Amniotic stem cell (primary cell): ENCODE measurements around the gene TEX55.
"Not testable (repeated sequence)": the region's sequence is repeated elsewhere in the genome, so short reads cannot be mapped to it uniquely, and the experiment has no call there.

ENCODE experiments used
- DNase-seq: peaks from one replicate; lab custom pipeline; 2025; lab: John Stamatoyannopoulos, UW

Gene TEX55

DNA sequence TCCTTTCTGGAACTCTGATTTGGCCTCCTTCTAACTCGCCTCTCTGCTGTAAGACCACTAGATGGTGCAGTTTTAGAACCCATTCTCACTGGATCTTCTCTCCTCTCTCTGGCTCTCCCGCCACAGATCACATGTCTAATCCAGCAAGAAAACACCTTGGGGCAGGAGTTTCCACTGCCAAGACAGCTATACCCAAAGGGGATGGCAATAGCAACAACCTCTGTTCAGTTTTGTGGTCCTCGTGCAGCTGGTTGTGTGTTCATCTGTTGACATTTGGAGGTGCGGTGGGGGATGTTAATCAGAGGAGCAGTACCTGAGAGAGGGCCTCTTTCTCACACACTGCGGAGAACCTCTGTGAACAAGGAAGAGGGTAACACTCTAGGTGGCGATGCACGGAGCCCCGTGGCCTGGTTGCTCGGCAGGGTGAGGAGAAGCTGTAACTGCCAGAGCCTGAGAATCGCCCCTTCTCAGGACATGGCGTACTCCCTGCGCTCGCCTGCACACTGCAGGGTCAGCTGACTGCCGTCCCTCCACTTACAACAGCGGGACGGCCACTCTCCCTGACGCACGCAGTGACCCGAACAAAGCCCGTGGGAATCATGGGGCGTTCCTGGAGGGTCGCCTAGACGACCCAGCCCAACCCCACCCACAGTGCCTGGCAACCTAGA lies at the start of gene TEX55:
Gene TEX55 (plus strand): TSS at position 666 of the 668 bp plus-strand sequence. CDS start 25 bp downstream, outside the sequence.
- DNase-seq, result no peak

DNA sequence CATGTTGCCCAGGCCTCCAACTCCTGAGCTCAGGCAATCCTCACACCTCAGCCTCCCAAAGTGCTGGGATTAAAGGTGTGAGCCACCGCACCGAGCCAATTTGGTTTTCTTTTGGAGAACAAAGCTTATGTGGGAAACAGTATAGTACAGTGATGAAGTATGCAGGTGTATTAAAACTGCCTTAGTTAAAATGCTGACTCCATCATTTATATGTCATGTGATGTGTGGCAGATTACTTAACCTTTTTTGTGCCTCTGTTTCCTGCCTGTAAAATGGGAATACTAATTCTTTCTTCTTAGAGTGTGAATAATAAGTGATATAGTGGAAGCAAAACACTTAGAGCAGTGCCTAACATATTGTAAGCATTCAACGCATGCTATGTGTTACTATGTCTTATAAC lies 48.0 kb upstream of the TEX55 start:
- DNase-seq, result no peak

DNA sequence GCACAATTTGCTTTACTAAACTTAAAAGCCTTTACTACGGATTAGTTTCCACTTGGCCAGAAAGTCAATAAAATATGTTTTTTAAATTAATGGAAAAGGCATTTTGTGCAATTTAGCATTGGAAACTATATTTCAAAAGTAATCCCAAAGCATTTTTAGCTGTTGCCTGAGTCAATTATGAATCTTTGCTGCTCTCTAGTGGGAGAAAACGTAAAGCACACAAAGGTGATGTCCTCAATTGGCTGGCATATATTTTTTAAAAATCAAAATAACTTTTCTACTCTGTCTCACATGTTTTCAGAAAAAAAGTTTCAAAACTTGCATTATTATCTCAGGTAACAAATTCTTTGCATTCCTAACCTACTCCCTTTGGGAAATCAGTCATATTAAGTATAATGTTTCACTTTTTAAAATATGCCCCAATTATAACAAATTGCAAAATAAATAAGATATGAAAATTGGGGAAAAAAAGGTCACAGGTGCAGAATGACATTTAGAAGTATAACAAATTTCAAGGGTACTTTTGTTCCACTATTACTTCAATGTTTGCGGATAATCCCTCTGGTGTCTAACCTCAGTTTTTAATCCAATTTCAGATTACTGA lies 47.2 kb upstream of the TEX55 start:
- no peak for DNase-seq

DNA sequence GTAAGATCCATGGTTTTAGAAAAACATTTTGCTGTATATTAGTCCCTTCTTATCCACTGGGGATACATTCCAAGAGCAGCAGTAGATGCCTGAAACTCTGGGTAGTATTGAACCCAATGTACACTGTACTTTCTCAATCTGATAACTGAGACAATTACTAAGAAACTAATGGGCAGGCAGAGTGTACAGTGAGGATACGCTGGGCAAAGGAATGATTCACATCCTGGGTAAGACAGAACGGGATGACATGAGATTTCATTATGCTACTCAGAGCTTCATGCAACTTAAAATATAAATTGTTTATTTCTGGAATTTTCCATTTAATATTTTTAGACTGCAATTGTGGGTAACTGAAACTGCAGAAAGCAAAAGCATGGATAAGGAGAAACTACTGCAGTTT lies 46.2 kb upstream of the TEX55 start:
- DNase-seq, result no peak

DNA sequence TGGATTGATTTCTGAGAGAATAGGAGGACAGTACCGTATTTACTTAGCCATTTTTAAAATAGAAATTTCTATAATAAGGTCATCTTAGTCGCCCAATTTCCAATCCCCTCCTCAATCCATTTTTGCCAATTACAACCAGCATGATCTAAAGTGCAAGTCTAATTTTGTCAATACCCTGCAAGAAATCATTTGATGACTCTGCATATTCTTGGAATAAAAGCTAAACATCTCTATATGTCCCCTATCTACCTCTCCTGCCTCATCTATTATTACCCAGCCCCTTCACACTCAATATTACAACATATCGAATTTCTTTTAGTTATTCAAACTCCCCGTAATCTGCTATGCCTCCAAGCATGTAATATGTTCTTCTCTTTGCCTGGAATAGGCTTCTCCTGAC lies 41.9 kb upstream of the TEX55 start:
- no peak for DNase-seq

DNA sequence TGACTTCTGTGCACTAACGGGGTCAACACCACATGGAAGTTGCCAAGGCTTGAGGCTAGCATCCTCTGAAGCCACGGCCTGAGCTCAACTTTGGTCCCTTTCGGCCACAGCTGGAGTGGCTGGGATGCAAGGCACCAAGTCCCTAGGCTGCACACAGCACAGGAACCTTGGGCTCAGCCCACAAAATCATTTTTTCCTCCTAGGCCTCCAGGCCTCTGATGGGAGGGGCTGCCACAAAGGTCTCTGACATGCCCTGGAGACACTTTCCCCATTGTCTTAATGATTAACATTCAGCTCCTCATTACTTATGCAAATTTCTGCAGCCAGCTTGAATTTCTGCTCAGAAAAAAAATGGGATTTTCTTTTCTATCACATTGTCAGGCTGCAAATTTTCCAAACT lies 27.6 kb upstream of the TEX55 start:
- DNase-seq, result not testable (repeated sequence)

DNA sequence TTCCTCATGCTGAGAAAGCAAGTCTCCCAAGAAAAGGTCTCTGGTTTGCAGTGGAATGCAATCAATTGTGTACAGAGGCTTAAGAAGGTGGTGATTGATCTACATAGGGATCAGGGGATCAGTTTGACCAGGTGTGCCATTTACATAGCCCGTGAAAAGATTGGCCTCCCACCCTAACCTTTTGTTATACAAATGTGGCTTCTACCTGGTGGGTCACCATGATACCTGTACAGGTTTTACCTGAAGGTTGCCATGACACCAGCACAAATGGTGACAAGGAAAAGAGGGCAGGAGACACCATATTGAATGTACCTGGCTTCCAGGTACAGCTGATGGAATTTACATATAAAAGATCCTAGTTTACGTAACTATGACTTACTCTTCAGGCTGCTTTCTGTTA lies 25.5 kb upstream of the TEX55 start:
- DNase-seq, result no peak

DNA sequence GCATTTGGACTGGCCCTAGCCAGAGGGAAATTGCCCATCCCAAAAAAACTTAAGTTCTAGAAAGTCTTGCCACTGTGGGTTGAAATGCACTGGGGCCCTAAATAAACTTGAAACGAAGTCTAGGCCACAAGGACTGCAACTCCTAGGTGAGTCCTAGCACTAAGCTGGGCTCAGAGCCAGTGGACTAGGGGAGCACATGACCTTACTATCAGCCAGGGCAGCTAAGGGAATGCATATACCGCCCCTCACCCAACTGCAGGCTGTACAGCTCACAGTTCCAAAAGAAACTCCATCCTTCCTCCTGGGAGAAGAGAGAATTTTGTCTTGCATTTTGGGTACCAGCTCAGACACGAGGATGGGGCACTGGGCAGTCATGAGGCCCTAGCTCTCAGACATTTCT lies 23.6 kb upstream of the TEX55 start:
- DNase-seq, result no peak

DNA sequence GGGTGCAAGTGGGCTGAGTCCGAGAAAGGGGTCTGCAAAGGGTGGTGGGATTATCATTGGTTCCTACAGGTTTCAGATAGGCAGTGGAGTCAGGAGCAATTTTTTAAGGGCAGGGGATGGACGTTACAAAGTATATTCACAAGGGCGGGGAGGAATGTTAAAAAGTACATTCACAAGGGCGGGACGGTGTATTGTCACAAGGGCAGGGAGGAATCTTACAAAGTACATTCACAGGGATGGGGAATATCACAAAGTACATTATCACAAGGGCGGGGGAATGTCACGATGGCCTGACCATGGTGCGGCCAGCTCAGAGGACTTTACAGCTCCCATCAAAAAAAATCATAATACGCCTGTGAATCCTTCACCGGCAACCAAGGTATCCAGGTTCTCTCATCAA lies 20.6 kb upstream of the TEX55 start:
- DNase-seq, result no peak

DNA sequence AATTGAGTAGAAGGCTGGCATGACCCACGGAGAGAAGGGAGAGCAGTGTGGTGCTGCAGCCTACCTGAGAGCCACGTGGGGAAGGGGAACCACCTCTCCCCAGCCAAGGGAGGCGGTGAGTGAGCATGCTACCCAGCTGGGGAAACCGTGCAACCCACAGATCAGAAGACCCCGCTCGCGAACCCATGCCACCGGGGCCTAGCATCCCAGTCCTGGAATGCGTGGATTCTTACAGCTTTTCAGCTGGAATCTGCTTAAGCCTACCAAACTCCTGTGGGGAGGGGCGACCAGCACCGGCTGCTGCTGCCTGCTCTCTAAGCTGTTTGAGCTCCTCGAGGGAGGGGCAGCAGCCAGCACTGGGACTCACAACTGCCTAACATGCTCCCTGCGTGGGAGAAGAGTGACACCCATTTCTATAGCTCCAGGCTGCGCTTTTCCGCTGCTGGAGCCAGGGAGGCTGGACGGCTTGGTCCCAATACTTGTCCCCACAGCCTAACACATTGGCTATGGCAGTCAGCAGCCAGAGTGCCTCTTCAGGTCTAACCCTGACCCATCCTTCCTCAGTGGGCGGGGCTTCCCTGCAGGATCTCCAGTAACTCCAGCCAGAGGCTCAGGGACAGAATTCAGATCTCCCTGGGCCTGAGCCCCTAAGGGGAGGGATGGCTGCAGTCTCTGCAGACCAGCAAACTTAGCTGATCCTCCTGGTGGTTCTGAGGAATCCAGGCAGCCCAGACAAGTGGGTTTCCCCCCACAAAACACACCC lies 20.0 kb upstream of the TEX55 start:
- DNase-seq, result no peak

DNA sequence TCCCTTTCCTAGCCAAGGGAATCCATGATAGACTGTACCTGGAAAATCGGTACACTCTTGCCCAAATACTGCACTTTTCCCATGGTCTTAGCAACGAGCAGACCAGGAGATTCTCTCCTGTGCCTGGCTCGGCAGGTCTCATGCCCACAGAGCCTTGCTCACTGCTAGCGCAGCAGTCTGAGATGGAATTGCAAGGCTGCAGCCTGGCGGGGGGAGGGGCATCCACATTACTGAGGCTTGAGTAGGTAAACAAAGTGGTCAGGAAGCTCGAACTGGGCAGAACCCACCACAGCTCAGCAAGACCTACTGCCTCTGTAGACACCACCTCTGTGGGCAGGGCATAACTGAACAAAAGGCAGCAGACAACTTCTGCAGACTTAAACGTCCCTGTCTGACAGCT lies 15.7 kb upstream of the TEX55 start:
- not testable (repeated sequence) for DNase-seq

DNA sequence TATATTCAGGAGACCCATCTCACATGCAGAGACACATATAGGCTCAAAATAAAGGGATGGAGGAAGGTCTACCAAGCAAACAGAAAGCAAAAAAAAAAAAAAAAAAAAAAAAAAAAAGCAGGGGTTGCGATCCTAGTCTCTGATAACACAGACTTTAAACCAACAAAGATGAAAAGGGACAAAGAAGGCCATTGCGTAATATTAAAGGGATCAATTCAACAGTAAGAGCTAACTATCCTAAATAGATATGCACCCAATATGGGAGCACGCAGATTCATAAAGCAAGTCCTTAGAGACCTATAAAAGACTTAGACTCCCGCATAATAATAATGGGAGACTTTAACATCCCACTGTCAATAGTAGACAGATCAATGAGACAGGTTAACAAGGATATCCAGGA lies 13.7 kb upstream of the TEX55 start:
- DNase-seq, result not testable (repeated sequence)

DNA sequence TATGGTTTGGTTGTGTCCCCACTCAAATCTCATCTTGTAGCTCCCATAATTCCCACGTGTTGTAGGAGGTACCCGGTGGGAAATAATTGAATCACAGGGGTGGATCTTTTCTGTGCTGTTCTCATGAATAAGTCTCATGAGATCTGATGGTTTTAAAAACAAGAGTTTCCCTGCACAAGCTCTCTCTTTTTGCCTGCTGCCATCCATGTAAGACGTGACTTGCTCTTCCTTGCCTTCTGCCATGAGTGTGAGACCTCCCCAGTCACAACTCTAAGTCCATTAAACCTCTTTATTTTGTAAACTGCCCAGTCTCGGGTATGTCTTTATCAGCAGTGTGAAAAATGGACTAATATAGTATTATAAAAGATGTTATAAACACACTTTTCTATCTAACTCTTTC lies 6.6 kb upstream of the TEX55 start:
- DNase-seq, result not testable (repeated sequence)

DNA sequence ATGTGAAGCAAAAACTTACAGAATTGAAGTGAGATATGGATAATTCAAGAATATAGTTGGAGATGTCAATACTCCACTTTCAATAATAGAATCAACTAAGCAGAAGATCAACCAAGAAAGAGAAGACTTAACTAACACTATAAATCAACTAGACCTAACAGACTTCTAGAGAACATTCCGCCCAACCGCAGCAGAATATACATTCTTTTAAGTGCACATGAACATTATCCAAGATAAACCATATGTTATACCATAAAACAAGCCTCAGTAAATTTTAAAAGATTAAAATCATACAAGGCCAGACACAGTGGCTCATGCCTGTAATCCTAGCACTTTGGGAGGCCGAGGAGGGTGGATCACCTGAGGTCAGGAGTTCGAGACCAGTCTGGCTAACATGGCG lies 5.5 kb upstream of the TEX55 start:
- DNase-seq, result no peak

DNA sequence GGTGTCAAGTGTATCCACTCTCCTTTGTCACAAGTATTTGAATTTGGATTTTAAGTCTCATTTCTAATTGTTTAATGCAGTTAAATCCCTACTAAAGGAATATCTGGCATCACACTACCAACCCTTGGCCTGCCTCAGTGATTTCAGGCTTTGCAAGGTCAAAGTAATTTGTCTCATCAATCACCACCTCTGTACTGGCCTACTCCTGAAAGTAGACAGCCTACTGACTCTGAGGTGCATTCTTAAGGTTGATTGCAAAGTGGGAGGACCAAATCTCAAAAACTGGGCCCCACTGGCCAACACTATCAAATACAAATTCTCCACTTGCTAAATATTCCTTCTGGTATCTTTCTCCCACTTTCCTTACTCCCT lies 851 bp upstream of the TEX55 start:
- DNase-seq, result no peak

DNA sequence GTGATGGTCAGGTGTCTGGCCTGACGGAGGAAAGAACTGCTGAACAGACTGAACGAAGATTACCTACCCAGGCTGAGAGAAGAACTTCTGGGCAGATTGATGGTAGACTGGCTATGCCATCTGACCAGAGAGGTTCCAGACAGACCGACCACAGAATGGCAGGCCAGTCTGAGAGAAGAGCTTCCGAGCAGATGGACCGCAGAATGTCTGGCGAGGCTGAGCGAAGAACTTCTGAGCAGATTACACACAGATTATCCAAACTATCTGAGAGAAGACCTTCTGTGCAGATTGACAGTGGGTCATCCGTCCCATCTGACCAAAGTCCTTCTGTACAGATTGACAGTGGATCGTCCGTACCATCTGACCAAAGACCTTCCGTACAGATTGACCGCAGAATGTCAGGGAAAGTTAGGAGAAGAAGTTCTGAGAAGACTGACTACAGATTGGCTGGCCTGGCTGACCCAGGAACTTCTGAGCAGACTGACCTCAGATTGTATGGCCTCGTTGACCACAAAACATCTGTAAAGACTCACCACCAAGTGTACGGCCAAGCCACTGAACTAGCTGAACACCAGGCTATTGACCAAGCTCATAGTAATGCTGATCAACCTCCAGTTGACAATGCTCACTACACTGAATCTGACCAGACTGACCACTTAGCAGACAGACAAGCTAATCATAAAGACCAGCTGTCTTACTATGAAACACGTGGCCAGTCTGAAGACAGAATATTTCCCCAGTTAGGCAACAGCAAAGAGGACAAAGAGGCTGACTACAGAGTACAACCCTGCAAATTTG lies 812 bp downstream of the TEX55 start:
- DNase-seq, result no peak

DNA sequence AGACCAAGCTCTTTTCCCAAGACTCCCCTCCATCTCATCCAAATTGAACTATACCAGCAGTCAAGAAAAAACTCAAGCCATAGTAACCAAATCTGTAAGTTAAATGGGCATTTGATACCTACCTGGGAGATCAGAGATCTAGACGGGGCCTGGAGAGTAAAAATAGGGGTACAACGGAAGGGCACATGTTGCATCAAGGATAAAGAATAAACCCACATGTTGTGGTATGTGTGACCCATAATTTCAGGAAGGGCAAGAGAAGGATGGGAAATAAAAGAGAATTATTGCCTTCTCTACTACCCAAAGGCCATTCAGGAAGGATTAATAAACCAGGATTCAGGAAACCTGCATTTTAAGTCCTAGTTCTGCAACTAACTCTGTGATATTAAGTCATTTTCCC lies 1.5 kb downstream of the TEX55 start:
- DNase-seq, result no peak

DNA sequence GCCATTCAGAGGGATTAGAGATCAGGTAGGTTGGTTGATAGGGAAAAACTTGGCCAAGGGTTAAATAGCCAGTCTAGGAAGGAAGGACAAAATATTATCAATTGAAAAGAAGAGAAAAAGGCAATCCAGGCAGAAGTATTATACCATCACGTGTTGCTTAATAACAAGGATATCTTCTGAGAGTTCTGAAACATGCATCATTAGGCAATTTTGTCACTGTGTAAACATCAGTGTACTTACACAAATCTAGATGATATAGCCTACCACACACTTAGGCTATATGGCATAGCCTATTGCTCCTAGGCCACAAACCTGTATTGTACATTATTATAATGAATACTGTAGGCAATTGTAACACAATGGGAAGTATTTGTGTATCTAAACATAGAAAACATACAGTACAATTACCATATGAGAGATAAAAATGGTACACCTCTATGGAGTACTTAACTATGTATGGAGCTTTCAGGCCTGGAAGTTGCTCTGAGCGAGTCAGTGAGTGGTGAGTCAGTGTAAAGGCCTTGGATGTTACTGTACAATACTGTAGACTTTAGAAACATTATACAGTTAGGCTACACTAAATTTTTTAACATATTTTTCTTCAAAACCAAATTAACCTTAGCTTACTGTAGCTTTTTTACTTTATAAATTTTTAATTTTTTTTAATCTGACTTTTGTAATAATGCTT lies 2.7 kb downstream of the TEX55 start:
- DNase-seq, result no peak

DNA sequence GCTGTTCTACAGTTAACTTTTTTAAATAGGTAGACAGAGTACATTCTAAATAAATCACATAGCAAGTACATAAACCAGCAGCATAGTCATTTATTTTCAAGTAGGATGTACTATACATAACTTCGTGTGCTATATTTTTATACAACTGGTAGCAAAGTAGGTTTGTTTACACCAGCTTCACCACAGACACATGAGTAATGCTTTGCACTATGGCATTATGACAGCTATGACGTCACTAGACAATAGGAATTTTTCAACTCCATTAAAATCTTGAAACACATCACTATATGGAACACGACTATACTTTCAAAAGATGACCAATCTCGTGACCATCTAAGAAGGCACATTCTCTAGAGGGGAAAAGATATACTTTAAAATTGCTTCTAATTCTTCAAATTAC lies 3.5 kb downstream of the TEX55 start:
- DNase-seq, result no peak

DNA sequence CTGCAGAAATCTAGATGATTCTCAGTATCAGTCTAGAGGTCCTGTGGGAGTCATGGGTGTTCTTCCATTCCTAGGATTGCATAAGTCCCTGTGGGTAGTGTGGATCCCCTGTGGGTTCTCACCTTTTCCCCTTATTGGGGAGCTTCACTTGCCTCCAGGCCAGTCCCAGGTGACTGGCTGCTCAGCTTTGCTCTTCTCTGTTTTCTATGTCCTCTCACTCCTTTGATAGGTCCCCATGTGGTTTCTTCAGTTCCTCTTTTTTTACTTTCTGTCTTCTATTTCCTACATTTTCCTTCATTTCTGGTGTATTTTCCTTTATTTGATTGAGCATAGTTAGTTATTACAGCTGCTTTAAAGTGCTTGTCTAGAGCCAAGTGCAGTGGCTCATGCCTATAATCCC lies 10.9 kb downstream of the TEX55 start:
- DNase-seq, result no peak

DNA sequence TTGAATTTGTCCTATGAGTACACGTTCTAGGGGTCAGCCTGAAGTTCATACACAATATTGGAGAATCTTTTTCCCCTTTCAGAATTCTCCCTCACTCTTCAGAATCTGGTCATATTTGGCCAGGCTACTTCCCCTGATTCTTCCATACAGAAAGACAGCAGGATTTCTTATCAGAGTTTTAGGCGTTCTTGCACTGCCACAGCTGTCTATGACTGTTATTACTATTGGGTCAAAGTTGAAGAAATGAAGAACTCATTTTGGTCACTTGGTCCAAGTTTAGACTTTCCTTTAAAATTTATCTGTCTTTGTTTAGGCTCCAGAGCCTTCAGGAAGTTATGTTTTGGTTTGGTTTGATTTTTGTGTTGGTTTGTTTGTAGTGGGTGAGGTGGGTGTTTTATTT lies 12.0 kb downstream of the TEX55 start:
- DNase-seq, result no peak

DNA sequence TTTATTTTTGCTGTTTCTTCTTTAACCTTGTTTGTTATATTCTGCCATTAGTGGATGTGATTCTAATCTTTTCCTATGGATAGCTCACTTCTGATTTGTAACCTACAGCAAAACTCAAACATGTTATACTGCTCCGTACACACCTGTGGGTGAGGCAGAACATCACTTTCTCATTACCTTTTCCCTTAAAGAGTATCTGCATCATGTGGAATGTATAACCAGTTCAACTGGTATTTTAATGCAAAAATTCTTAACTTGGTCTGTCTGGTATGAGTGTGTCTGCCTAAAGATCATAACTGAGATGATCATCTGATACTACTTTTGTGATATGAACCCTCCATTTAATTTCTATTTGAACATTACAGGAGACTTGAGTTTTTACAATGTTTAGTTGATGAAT lies 14.4 kb downstream of the TEX55 start:
- no peak for DNase-seq
